Stimulated activated CD4-positive, alpha-beta T cell treated with anti-CD3 and anti-CD28 coated beads, Interleukin-12 subunit alpha, Interleukin-12 subunit beta, amount 100 ng/mL, for 48 hours (primary cell): ENCODE data around the gene TNFSF12.

Experiments used
- DNase-seq, 3 donors: peaks; one replicate each; pipeline ENCODE4 v3.0.0-alpha.2; 2020; ENCODE audit warnings: low read depth in 2 of 3, low spot score in 1 of 3

TNFSF12 gene

DNA sequence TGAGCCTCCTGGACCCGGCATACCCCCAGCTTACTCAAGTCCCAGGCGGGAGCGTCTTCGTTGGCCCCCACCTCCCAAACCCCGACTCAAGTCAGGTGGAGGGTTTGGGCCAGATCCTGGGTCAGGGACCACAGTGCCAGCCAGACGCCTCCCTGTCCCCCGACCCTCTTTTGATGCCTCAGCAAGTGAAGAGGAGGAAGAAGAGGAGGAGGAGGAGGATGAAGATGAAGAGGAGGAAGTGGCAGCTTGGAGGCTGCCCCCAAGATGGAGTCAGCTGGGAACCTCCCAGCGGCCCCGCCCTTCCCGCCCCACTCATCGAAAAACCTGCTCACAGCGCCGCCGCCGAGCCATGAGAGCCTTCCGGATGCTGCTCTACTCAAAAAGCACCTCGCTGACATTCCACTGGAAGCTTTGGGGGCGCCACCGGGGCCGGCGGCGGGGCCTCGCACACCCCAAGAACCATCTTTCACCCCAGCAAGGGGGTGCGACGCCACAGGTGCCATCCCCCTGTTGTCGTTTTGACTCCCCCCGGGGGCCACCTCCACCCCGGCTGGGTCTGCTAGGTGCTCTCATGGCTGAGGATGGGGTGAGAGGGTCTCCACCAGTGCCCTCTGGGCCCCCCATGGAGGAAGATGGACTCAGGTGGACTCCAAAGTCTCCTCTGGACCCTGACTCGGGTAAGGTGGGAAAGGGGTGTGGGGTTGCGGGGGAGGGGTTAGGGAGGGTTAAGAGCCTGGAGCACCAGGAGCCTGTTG is 14.4 kb downstream of the TNFSF12 start:
- no peak for DNase-seq

DNA sequence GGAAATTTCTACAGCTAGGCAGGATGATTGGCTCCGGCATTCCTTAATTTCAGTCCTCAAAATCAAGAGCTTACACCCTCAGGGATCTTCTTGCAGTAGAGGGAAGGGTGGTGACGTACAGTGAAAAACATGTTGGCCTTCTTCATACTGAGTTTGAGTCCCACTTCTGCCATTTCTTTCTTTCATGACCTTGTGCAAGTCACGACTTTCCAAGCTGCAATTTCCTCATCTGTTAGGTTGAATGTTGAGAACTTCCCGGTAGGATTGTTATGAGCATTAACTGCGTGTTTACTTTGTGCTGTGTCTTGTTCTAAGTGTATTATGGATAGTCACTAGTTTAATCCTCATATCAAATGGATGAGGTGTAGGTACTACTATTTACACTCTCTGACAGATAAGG is 20.7 kb downstream of the TNFSF12 start:
- DNase-seq: no peak

DNA sequence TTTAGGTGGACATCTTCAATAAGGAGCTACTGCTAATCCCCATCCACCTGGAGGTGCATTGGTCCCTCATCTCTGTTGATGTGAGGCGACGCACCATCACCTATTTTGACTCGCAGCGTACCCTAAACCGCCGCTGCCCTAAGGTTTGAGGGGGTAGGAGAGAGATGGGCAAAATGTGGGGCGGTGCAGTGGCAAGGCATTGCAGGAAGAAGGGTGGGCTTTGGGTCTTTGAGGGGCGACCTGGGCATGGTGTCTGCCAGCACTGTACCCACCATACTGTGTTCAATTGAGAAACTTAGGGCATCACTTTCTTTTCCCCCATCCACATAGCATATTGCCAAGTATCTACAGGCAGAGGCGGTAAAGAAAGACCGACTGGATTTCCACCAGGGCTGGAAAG is 21.5 kb downstream of the TNFSF12 start:
- DNase-seq: no peak

DNA sequence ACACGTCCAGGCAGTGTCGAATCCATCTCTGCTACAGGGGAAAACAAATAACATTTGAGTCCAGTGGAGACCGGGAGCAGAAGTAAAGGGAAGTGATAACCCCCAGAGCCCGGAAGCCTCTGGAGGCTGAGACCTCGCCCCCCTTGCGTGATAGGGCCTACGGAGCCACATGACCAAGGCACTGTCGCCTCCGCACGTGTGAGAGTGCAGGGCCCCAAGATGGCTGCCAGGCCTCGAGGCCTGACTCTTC is 23.4 kb downstream of the TNFSF12 start:
- DNase-seq: no peak

DNA sequence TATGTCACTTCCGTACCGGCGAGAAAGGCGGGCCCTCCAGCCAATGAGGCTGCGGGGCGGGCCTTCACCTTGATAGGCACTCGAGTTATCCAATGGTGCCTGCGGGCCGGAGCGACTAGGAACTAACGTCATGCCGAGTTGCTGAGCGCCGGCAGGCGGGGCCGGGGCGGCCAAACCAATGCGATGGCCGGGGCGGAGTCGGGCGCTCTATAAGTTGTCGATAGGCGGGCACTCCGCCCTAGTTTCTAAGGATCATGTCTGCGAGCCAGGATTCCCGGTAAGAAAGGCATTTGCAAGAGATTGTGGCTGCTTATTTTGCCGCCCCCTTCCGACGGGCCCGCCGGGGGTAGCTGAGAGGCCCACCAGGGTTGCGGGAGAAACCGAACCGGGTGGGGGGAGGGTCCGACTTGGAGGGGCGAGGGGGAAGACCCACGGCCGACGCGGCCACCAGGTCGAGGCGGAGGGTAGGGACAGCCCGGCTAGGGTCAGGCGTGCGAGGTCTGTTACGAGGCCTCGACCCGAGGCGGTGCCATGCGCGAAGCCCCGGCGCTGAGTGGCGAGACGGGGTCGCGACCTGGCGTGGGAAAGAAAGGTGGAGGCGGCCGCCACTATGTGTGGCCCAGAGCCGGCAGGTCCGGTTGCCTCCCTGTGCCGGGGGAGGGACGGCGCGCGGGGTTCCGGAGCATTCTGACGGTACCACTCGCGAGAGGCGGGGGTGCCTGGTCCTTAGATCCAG is 23.9 kb downstream of the TNFSF12 start:
- DNase-seq: peak; percentile 99 to 100 (median 100)

DNA sequence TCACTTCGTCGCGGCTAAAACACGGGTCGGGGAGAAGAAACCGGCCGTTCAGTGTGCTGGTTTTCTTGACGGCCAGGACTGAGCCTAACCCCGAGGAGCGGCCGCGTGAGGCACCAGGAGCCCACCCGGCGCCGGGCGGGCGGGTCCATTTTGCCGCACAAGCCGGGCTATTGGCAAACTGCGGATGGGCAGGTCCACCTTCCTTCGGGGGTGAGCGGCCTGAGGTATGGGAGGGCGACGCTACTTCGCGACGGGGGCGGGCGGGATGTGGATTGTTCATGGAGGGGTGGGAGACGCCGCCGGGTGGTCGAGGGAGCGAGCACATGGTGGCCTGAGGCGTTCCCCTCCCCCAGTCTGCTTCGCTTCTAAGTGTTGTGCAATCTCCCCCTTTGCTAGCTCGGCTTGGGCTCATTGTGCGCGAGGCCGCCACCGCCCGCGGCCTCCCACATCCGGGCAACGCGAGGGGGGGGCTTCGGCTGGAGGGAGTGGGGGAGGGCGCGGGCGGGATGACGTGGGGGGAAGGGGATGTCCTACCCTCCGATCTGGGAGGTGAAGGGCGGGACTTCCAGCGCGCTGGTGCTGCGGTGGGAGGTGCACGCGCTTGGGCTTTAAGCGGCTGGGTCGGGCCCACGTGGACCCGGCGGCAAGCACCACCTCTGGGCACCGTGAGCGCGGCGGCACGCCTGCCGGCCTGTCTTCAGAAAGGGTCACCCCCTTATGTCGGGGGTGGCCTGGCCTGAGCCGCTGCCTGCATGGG is 24.6 kb downstream of the TNFSF12 start:
- DNase-seq: peak; percentile 83 to 85 (median 85)

DNA sequence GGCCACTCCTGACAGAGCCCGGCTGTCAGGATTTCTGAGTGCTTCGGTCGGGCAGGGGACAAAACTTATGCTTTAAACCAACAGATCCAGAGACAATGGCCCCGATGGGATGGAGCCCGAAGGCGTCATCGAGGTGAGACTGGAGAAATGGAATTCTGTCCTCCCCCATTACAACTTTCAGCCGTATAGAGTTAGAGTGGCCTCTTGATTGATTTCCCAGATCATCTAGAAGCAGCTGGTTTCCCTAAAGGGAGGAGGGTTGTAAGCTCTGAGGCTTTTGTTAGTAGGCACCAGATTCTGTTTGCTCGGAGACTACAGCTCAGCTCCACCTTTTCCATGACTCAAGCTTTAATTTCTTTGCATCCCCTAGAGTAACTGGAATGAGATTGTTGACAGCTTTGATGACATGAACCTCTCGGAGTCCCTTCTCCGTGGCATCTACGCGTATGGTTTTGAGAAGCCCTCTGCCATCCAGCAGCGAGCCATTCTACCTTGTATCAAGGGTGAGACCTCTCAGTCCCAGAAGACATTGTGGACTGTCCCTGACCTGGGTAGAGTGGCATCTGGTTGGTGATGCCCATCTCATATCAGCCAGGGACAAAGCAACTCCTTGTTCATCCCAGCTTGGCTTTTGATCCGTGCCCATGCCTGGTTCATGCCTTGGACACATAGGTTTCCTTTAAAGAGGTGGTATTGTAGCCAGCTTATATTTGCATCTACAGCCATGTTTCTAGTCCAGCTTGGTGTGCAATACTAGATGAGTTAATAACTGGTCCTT is 25.5 kb downstream of the TNFSF12 start:
- DNase-seq: no peak

DNA sequence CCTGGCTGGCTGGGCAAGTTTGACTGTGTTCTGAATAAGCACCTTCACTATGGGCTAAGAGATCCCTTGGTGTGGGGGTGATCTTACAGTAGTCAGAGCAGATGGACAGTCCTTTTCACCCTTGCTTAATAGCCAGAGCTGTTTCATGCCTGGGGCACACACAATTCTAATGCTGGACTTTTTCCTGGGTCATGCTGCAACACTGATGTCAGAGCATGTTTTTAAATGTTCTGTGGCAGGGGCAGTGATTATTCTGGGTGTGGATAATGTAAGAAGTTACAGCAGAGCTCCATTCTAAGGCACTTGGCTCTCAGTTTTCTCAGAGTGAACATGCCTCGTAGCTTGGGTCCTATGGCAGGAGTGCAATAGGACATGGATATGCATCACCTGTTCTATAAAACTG is 26.6 kb downstream of the TNFSF12 start:
- DNase-seq: no peak

DNA sequence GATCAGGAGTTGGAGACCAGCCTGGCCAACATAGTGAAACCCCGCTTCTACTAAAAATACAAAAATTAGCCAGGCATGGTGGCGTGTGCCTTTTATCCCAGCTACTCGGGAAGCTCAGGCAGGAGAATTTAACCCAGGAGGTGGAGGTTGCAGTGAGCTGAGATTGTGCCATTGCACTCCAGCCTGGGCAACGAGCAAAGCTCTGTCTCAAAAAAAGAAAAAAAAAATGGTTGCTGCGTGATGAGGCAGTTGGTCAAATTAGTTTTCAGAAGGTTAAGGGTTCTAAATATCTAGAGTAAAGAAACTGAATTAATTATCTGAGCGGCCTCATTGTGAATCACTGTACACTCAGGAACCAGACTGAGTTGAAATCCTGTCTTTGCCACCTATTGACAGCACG is 27.1 kb downstream of the TNFSF12 start:
- no peak for DNase-seq

DNA sequence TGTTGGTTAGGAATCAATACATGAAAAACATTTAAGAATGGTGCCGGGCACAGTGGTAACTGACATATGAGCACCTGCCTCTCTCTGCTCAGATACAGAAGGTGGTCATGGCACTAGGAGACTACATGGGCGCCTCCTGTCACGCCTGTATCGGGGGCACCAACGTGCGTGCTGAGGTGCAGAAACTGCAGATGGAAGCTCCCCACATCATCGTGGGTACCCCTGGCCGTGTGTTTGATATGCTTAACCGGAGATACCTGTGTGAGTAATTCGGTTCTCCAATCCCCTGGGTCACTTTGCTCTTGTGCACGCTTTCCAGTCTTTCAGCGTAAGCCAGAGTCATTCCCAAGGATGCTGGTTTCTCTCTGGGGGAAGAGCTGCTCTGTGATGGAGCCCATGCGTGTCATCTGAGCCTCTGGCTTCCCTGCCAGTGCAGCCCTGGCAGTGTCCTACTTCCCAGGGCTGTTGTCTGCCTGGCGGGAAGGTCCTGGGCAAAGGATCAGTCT is 27.6 kb downstream of the TNFSF12 start:
- no peak for DNase-seq

DNA sequence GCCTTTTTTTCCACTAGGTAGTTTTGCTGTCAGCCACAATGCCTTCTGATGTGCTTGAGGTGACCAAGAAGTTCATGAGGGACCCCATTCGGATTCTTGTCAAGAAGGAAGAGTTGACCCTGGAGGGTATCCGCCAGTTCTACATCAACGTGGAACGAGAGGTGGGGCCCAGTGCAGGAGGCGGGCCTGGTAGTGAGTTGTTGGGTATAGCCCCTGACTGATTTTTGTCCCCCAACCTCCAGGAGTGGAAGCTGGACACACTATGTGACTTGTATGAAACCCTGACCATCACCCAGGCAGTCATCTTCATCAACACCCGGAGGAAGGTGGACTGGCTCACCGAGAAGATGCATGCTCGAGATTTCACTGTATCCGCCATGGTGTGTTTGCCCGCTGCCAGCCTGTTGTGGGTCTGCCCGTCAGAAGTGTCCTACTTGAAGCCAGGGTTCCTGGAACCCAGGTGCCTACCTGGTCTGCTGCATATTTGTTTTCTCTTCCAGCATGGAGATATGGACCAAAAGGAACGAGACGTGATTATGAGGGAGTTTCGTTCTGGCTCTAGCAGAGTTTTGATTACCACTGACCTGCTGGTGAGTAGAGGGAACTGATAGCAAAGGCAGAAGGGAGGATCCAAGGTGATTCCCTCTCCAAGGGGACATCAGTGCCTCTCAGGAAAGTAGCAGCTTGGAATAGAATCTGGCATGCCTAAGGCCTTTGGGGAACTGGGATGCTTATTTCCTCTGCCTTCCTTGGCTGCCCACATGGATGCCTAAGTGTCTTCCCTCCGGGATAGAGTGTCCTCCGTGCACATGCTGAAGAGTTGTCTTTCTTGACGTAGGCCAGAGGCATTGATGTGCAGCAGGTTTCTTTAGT is 28.7 kb downstream of the TNFSF12 start:
- DNase-seq: no peak

DNA sequence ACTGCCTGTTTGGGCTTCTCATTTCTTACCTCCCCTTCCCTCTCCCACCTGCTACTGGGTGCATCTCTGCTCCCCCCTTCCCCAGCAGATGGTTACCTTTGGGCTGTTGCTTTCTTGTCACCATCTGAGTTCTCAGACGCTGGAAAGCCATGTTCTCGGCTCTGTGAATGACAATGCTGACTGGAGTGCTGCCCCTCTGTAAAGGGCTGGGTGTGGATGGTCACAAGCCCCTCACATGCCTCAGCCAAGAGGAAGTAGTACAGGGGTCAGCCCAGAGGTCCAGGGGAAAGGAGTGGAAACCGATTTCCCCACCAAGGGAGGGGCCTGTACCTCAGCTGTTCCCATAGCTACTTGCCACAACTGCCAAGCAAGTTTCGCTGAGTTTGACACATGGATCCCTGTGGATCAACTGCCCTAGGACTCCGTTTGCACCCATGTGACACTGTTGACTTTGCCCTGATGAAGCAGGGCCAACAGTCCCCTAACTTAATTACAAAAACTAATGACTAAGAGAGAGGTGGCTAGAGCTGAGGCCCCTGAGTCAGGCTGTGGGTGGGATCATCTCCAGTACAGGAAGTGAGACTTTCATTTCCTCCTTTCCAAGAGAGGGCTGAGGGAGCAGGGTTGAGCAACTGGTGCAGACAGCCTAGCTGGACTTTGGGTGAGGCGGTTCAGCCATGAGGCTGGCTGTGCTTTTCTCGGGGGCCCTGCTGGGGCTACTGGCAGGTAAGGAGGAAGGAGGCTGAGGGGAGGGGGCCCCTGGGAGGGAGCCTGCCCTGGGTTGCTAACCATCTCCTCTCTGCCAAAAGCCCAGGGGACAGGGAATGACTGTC is 30.4 kb downstream of the TNFSF12 start, which contains the start of gene CD68:
Gene CD68 (plus strand): TSS at position 638 of the 833 bp plus-strand sequence. CDS start 40 bp downstream, at position 678.
- DNase-seq: peak; percentile 58 to 72 (median 71)

DNA sequence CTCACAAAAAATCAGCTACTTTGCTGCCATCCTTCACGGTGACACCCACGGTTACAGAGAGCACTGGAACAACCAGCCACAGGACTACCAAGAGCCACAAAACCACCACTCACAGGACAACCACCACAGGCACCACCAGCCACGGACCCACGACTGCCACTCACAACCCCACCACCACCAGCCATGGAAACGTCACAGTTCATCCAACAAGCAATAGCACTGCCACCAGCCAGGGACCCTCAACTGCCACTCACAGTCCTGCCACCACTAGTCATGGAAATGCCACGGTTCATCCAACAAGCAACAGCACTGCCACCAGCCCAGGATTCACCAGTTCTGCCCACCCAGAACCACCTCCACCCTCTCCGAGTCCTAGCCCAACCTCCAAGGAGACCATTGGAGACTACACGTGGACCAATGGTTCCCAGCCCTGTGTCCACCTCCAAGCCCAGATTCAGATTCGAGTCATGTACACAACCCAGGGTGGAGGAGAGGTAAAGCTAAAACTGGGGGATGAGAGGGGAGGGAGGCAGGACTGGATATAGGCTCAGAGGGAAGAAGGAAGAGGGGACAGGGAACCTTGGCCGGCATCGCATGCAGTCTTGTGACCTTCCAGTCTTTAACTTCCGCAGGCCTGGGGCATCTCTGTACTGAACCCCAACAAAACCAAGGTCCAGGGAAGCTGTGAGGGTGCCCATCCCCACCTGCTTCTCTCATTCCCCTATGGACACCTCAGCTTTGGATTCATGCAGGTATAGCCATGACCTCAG is 31.2 kb downstream of the TNFSF12 start:
- no peak for DNase-seq

DNA sequence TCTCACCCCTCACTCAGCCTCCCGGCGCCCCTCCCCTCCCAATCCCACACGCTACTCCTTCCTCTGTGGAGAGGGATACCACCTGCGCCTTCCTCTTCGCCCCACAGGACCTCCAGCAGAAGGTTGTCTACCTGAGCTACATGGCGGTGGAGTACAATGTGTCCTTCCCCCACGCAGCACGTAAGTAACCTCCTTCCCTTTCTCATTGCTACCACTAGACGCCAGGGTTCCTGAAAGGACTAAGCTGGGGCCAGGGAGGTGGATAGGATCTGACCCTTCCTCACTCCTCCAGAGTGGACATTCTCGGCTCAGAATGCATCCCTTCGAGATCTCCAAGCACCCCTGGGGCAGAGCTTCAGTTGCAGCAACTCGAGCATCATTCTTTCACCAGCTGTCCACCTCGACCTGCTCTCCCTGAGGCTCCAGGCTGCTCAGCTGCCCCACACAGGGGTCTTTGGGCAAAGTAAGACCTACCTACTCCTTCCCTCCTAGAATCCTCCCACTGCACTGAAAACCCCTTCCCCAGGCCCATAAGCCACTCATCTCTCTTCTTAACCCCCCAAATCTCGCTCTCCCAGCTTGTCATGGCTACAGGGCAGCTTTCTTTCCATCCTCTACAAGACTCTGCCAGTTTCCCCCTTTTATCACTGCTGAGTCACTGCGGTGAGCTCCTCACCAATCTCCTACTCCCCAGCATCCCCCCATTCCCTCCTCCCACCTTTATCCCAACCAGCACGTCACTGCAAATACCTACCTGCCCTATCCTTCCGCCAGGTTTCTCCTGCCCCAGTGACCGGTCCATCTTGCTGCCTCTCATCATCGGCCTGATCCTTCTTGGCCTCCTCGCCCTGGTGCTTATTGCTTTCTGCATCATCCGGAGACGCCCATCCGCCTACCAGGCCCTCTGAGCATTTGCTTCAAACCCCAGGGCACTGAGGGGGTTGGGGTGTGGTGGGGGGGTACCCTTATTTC is 32.0 kb downstream of the TNFSF12 start:
- no peak for DNase-seq

DNA sequence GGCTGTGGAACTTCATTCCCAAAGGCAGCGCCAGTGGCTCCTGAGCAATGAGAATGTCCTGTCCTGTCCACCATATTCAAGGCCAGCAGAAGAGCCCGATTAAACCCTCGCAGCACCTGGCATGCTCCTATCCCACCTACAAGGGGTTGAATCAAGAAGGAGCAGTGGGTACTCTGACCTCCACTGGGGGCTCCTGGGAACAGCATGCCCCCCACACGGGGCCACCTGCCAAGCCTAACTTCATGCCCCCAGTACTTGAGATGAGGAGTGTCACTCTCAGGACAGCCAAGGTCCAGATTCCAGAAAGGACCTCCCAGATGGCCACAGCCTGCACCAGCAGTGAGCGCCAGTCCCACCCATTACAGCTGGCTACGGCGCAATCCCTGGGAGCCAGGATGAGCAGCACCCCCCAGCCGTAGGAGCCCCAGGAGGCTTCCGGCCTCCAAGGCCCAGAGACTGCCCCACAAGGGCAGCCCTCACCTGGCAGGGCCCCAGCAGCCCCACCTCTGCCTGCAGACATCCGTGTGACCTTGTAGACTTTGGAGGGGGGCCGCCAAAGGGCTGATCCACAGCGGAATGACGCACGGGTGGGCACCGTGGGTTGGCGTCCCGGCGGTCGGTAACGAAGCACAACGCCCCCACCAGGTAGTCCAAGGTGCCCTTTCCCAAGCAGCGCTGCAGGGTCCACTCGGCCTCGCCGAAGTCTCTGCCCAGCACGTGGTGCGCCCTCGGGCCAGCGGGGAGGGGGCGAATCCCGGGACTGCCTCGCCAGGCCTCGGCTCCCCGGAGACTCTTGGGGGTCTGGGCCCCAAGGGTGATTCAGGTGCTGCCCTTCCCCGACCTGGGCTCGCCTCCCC is 33.8 kb downstream of the TNFSF12 start:
- no peak for DNase-seq
